ENCODE measurements around the gene TBX15.

- TF ChIP-seq CTCF (IDR thresholded peaks at IDR 0.05; ENCODE audit: low read depth, low read length): no peak
- no peak for TF ChIP-seq EZH2phosphoT487 (IDR thresholded peaks at IDR 0.05; ENCODE audit: low read depth)
Measured at GRCh38 chr1:118992237-118992825, 4.2 kb upstream of the TBX15 start.

Measured in OCI-LY3 (cell line).